Fibroblast of the aortic adventitia (primary cell): Measurements from ENCODE around the gene ZNF345. TPM values are rescaled to one million over a fixed set of nuclear protein-coding genes. Genes with fewer than 3 reads are reported as not detected.

Source experiments
- DNase-seq: peaks from one replicate; pipeline ENCODE4 v3.0.0-alpha.2; 2010; ENCODE audit warnings: low read depth
- H3K4me3 ChIP-seq: 2 replicates; pipeline ENCODE4 v1.5.1; 2011; ENCODE audit warnings: low read depth, mild to moderate bottlenecking, control low read depth, low read length, moderate library complexity
- CTCF ChIP-seq: IDR thresholded peaks from 2 replicates; pipeline ENCODE4 v1.5.1; 2011; ENCODE audit warnings: mild to moderate bottlenecking, low read length, control low read depth, inconsistent platforms; ENCODE audit not compliant: insufficient read depth
- total RNA-seq: library from RNA; depleted of rRNA; stranded (reverse); fragments of >200 nt; gene quantifications from 2 replicates; pipeline ENCODE4 v1.2.3, GENCODE V29; 2012; ENCODE audit warnings: low replicate concordance

ZNF345 gene
- total RNA-seq, 1 donor, result 5.5 TPM

GRCh38 chr19:36837176-36837905, 13.3 kb upstream of the ZNF345 start:
- TF ChIP-seq CTCF, result no peak
- H3K4me3 ChIP-seq, result peak overlapping the region; percentile 90
- DNase-seq, result no peak

- peak; percentile 94 for DNase-seq
- H3K4me3 ChIP-seq, result peak within 1 kb of the TSS; percentile 90
- no peak for TF ChIP-seq CTCF
These were observed 12.5 kb upstream of the ZNF345 start, which contains the start of gene ZNF790 for GRCh38 chr19:36837906-36838783. TSS of gene ZNF790 (minus strand) at chr19:36838387. CDS start at chr19:36825619, 12,768 bp downstream.

- no peak for DNase-seq
- peak overlapping the region; percentile 90 for H3K4me3 ChIP-seq
- no peak for TF ChIP-seq CTCF
These were observed 11.8 kb upstream of the ZNF345 start for GRCh38 chr19:36838784-36839324.

GRCh38 chr19:36847968-36848367, 2.7 kb upstream of the ZNF345 start:
- TF ChIP-seq CTCF, result no peak
- no peak overlapping the region for H3K4me3 ChIP-seq
- DNase-seq, result no peak

GRCh38 chr19:36849701-36850558, 746 bp upstream of the ZNF345 start:
- no peak for TF ChIP-seq CTCF
- DNase-seq, result peak; percentile 90
- H3K4me3 ChIP-seq, result peak overlapping the region; percentile 100

GRCh38 chr19:36851898-36852297, 1.2 kb downstream of the ZNF345 start:
- DNase-seq, result no peak
- H3K4me3 ChIP-seq, result peak overlapping the region; percentile 100
- no peak for TF ChIP-seq CTCF
